ENCODE results near the gene CABCOCO1.

- TF ChIP-seq, protein P1, sequence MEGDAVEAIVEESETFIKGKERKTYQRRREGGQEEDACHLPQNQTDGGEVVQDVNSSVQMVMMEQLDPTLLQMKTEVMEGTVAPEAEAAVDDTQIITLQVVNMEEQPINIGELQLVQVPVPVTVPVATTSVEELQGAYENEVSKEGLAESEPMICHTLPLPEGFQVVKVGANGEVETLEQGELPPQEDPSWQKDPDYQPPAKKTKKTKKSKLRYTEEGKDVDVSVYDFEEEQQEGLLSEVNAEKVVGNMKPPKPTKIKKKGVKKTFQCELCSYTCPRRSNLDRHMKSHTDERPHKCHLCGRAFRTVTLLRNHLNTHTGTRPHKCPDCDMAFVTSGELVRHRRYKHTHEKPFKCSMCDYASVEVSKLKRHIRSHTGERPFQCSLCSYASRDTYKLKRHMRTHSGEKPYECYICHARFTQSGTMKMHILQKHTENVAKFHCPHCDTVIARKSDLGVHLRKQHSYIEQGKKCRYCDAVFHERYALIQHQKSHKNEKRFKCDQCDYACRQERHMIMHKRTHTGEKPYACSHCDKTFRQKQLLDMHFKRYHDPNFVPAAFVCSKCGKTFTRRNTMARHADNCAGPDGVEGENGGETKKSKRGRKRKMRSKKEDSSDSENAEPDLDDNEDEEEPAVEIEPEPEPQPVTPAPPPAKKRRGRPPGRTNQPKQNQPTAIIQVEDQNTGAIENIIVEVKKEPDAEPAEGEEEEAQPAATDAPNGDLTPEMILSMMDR (conservative IDR thresholded peaks at IDR 0.05 in 1 of 2, IDR thresholded peaks at IDR 0.05 in 1 of 2; ENCODE audit: extremely low read depth in 1 of 2, insufficient read depth in 1 of 2, low read depth in 1 of 2, low read length in 2 of 2): no peak
- no peak for TF ChIP-seq EZH2 (IDR thresholded peaks at IDR 0.05; ENCODE audit: borderline replicate concordance, low read length)
Measured at GRCh38 chr10:61815496-61815895, 152.8 kb downstream of the CABCOCO1 start.

Measured in mammary epithelial cell (primary cell).